H1 (cell line): ENCODE data around the gene ADTRP. TPM values are rescaled to one million over a fixed set of nuclear protein-coding genes. Genes with fewer than 3 reads are reported as not detected.

Experiments used
- CTCF ChIA-PET: fragments of 300-600 bp; sonication (Branson Sonifier 250); formaldehyde crosslinking; loops from one replicate; lab custom pipeline; 2021; ENCODE audit not compliant: partially characterized antibody; lab: Charles Lee
- POLR2A ChIA-PET: fragments of 300-600 bp; sonication (Branson Sonifier 250); formaldehyde crosslinking; loops from one replicate; lab custom pipeline; 2021; ENCODE audit warnings: inconsistent platforms; ENCODE audit not compliant: partially characterized antibody; lab: Charles Lee
- DNase-seq, 2 experiments: peaks; one replicate each; pipeline versions ENCODE4 v3.0.0 to v3.0.0-alpha.2; 2010 to 2022; ENCODE audit warnings: low spot score in 2 of 2, low read depth in 1 of 2, mixed read lengths in 1 of 2
- FAIRE-seq: peaks from 2 replicates; lab custom pipeline; 2011; peaks lifted over from hg19 to GRCh38; lab: Jason Lieb, UNC
- H2AFZ ChIP-seq: 2 replicates; pipeline ENCODE4 v1.8.1; 2012; ENCODE audit warnings: low read length, inconsistent platforms
- H2AK5ac ChIP-seq: 2 replicates; pipeline ENCODE4 v1.6.1; 2013; ENCODE audit warnings: low read depth, low read length
- H2BK120ac ChIP-seq: replicated peaks from 2 replicates; pipeline ENCODE3; 2013; ENCODE audit warnings: low read depth, low read length, inconsistent platforms
- H2BK12ac ChIP-seq: 2 replicates; pipeline ENCODE4 v1.6.1; 2013; ENCODE audit warnings: low read depth, low read length
- H2BK15ac ChIP-seq: 2 replicates; pipeline ENCODE4 v1.6.1; 2013; ENCODE audit warnings: low read length
- H2BK20ac ChIP-seq: 2 replicates; pipeline ENCODE4 v1.6.1; 2013; ENCODE audit warnings: low read length
- H2BK5ac ChIP-seq: 2 replicates; pipeline ENCODE4 v1.6.1; 2013; ENCODE audit warnings: low read depth, low read length
- H3K14ac ChIP-seq: 2 replicates; pipeline ENCODE4 v1.6.1; 2013; ENCODE audit warnings: inconsistent platforms; ENCODE audit not compliant: insufficient read length
- H3K18ac ChIP-seq: 2 replicates; pipeline ENCODE4 v1.6.1; 2013; ENCODE audit warnings: low read length; ENCODE audit errors: extremely low read depth
- H3K23ac ChIP-seq: 2 replicates; pipeline ENCODE4 v1.6.1; 2013; ENCODE audit warnings: inconsistent platforms; ENCODE audit not compliant: insufficient read length
- H3K23me2 ChIP-seq: 2 replicates; pipeline ENCODE4 v1.6.1; 2013; ENCODE audit warnings: low read depth, low read length
- H3K27ac ChIP-seq: 2 replicates; pipeline ENCODE4 v1.6.1; 2011; ENCODE audit warnings: low read depth, low read length, inconsistent platforms
- H3K27me3 ChIP-seq, 4 experiments: replicated peaks in 1 of 4; 1 replicate in 1 of 4; 2 replicates in 3 of 4; pipeline versions ENCODE4 v1.6.1 to v1.8.1; 2011 to 2013; ENCODE audit warnings: low read length in 3 of 4, mild to moderate bottlenecking in 3 of 4, inconsistent platforms in 2 of 4, mixed read lengths in 2 of 4, moderate library complexity in 1 of 4; ENCODE audit not compliant: control insufficient read depth in 3 of 4, insufficient read depth in 3 of 4; ENCODE audit errors: extremely low read depth in 1 of 4
- H3K36me3 ChIP-seq, 4 experiments: 2 replicates each; pipeline versions ENCODE4 v1.6.1 to v1.8.1; 2011 to 2013; ENCODE audit warnings: mild to moderate bottlenecking in 4 of 4, low read length in 3 of 4, moderate library complexity in 2 of 4, control low read depth in 1 of 4, inconsistent platforms in 1 of 4; ENCODE audit not compliant: insufficient read depth in 4 of 4, control insufficient read depth in 2 of 4
- H3K4ac ChIP-seq: replicated peaks from 2 replicates; pipeline ENCODE3; 2013; ENCODE audit warnings: low read length, low read depth, mixed read lengths, inconsistent platforms; ENCODE audit not compliant: insufficient read length
- H3K4me1 ChIP-seq, 4 experiments: replicated peaks in 1 of 4; 1 replicate in 1 of 4; 2 replicates in 3 of 4; pipeline versions ENCODE4 v1.6.1 to v1.8.1; 2011 to 2013; ENCODE audit warnings: low read length in 3 of 4, inconsistent platforms in 2 of 4, mixed read lengths in 1 of 4; ENCODE audit not compliant: insufficient read depth in 4 of 4, control insufficient read depth in 3 of 4
- H3K4me2 ChIP-seq, 2 experiments: 2 replicates each; pipeline versions ENCODE4 v1.6.1 to v1.8.1; 2011 to 2013; ENCODE audit warnings: low read depth in 2 of 2, low read length in 2 of 2, control low read depth in 1 of 2, inconsistent platforms in 1 of 2, mild to moderate bottlenecking in 1 of 2; ENCODE audit not compliant: insufficient read depth in 1 of 2
- H3K4me3 ChIP-seq, 4 experiments: fragments of 200-600, 300-600 bp in 1 of 4; sonication (generic), shearing (Covaris generic), sonication (Bioruptor Twin) in 1 of 4; 2 replicates each; pipeline versions ENCODE4 v1.5.1 to v1.8.1; 2011 to 2016; ENCODE audit warnings: low read length in 4 of 4, low read depth in 3 of 4, control low read depth in 2 of 4, inconsistent platforms in 2 of 4, mild to moderate bottlenecking in 2 of 4, mixed read lengths in 1 of 4, moderate library complexity in 1 of 4; ENCODE audit not compliant: insufficient read depth in 2 of 4; ENCODE audit errors: extremely low read depth in 1 of 4
- H3K56ac ChIP-seq: replicated peaks from 2 replicates; pipeline ENCODE3; 2013; ENCODE audit warnings: low read depth, mild to moderate bottlenecking, mixed read lengths, low read length, inconsistent platforms; ENCODE audit not compliant: insufficient read length
- H3K79me1 ChIP-seq: 2 replicates; pipeline ENCODE4 v1.6.1; 2013; ENCODE audit warnings: low read depth, low read length, control low read depth
- H3K79me2 ChIP-seq, 2 experiments: 2 replicates each; pipeline versions ENCODE4 v1.6.1 to v1.8.1; 2012 to 2013; ENCODE audit warnings: low read length in 2 of 2, mild to moderate bottlenecking in 2 of 2, inconsistent platforms in 1 of 2; ENCODE audit not compliant: insufficient read depth in 2 of 2, control insufficient read depth in 1 of 2
- H3K9ac ChIP-seq, 4 experiments: replicated peaks in 1 of 4; 1 replicate in 1 of 4; 2 replicates in 3 of 4; pipeline versions ENCODE4 v1.6.1 to v1.8.1; 2011 to 2013; ENCODE audit warnings: low read depth in 3 of 4, low read length in 3 of 4, control low read depth in 2 of 4, mild to moderate bottlenecking in 2 of 4, moderate library complexity in 2 of 4, inconsistent platforms in 1 of 4; ENCODE audit errors: extremely low read depth in 1 of 4
- H3K9me3 ChIP-seq, 2 experiments: 2 replicates each; pipeline versions ENCODE4 v1.6.1 to v1.8.1; 2012 to 2013; ENCODE audit warnings: mild to moderate bottlenecking in 2 of 2, moderate library complexity in 2 of 2, control low read depth in 1 of 2, inconsistent platforms in 1 of 2, low read depth in 1 of 2, low read length in 1 of 2, mixed read lengths in 1 of 2; ENCODE audit not compliant: insufficient read depth in 2 of 2
- H4K20me1 ChIP-seq, 2 experiments: replicated peaks in 1 of 2; 2 replicates each; pipeline versions ENCODE3 to v1.8.1; 2011 to 2013; ENCODE audit warnings: inconsistent platforms in 2 of 2, low read length in 2 of 2, mild to moderate bottlenecking in 1 of 2; ENCODE audit not compliant: insufficient read depth in 2 of 2, control insufficient read depth in 1 of 2
- H4K5ac ChIP-seq: 2 replicates; pipeline ENCODE4 v1.6.1; 2013; ENCODE audit warnings: low read length, low read depth, mixed read lengths, inconsistent platforms; ENCODE audit not compliant: insufficient read length
- H4K8ac ChIP-seq: 2 replicates; pipeline ENCODE4 v1.8.0; 2013; ENCODE audit warnings: mild to moderate bottlenecking, moderate library complexity, low read length, inconsistent platforms; ENCODE audit not compliant: insufficient read depth; ENCODE audit errors: extremely low read depth
- H4K91ac ChIP-seq: replicated peaks from 2 replicates; pipeline ENCODE3; 2013; ENCODE audit warnings: low read length, mixed read lengths, inconsistent platforms; ENCODE audit not compliant: insufficient read length
- BRCA1 ChIP-seq: IDR thresholded peaks from 2 replicates; pipeline ENCODE4 v1.6.1; 2012; ENCODE audit warnings: low read depth, low read length, improper control_type of control experiment
- KDM1A ChIP-seq: fragments of 200-600, 300-600 bp; sonication (generic); IDR thresholded peaks from 2 replicates; pipeline ENCODE4 v1.7.1; 2016; ENCODE audit warnings: mild to moderate bottlenecking, low read length, borderline replicate concordance
- TCF12 ChIP-seq: IDR thresholded peaks from 2 replicates; pipeline ENCODE4 v1.6.1; 2011; ENCODE audit warnings: low read depth, mild to moderate bottlenecking, low read length
- WGBS, 2 experiments: shearing (Covaris generic) in 1 of 2; methylation state at CpG; one replicate each; pipeline versions ENCODE4 v1.1.6 to v1.1.7; 2013 to 2015; ENCODE audit warnings: low lambda C conversion rate in 2 of 2, mixed read lengths in 2 of 2, inconsistent platforms in 1 of 2, low coverage in 1 of 2, missing lambda C conversion rate in 1 of 2; ENCODE audit not compliant: insufficient replicate concordance in 2 of 2, insufficient coverage in 1 of 2, insufficient read length in 1 of 2; ENCODE audit errors: extremely low coverage in 1 of 2, missing lambda C conversion rate in 1 of 2; 5-methylcytosine and 5-hydroxymethylcytosine counted together
- polyA plus RNA-seq, 7 experiments: library from polyadenylated mRNA; depleted of rRNA in 3 of 7; stranded (reverse) in 5 of 7; unstranded in 2 of 7; fragments of >200 nt in 5 of 7; fragments of 200-250 nt in 2 of 7; gene quantifications; 1 replicate in 5 of 7; 2 replicates in 1 of 7; 4 replicates in 1 of 7; pipeline versions ENCODE4 v1.2.1 to v1.2.3, GENCODE V29; 2011 to 2013; ENCODE audit warnings: missing spikeins in 2 of 7, mixed read lengths in 2 of 7
- total RNA-seq: library from RNA; stranded (reverse); fragmentation: NEBNext Ultra II Directional; extraction: Animal tissue kit (Norgen Biotek cat#: 25700); gene quantifications from 2 replicates; pipeline ENCODE4 v1.2.1, GENCODE V29; 2021

Gene ADTRP
- total and polyA plus RNA-seq, 2 of the 8 experiments (the other 6 are each of a cell fraction or from before 2014, with no cell fraction given) = 0.08 to 0.45 TPM

DNA sequence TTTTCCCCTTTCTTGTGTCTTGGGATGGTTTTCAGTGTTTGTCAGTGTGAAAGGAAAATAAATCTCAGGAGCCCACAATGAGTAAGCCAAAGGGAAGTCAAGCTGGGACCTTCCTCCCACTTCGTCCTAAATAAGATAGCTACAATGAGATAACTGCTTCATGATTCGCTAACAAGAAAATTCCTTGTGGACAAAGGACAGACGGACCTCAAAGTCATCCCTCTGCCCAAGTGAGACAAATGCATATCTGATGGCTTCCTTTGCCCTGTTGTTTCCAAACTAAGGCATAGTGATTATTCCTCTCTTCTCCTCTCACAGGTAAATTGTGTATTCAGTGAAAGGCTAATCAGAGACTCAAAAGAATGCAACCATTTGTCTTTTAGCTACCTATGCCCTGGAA is 26.1 kb upstream of the ADTRP start:
- whole genome bisulfite sequencing, 2 experiments = 88% methylated on average over 3 of the region's 3 CpGs; no CpG with 5 or more reads in 1 of the 2 experiments
- ChIA-PET POLR2A (interaction anchor here (1.6 kb wide), 1 partner anchor 9 kb away, joined by 4 read pairs; no protein-coding TSS in a partner anchor), CTCF (interaction anchor here (0.7 kb wide), 1 partner anchor 11 kb away, joined by 3 read pairs; no protein-coding TSS in a partner anchor)
- Histone ChIP-seq H3K23me2 (no peaks in the 10 kb centered on the region), H3K79me2 (no peaks in the 10 kb centered on the region), H3K56ac (no peak overlapping the region), H2BK20ac (no peak overlapping the region), H3K9ac (no peak overlapping the region), H2AFZ (peak overlapping the region; percentile 83; the same call in 1 of the 2 replicates), H3K4ac (no peak overlapping the region), H4K5ac (no peak overlapping the region), H3K4me1 (peaks cover 0 to 11% (median 6%) of the 10 kb centered on the region in 4 experiments; a peak in 5 of 7 replicates), H3K4me3 (no peak overlapping the region), H4K91ac (no peak overlapping the region), H3K23ac (no peak overlapping the region), H2BK5ac (no peak overlapping the region), H2BK12ac (no peak overlapping the region), H3K27me3 (no peaks in the 10 kb centered on the region), H4K20me1 (no peaks in the 10 kb centered on the region), H3K4me2 (peak overlapping the region in 1 of 2 experiments; percentile 28; a peak in 1 of 4 replicates), H3K36me3 (no peaks in the 10 kb centered on the region), H2AK5ac (no peak overlapping the region), H3K27ac (no peak overlapping the region), H2BK15ac (no peak overlapping the region), H3K79me1 (no peaks in the 10 kb centered on the region), H3K18ac (no peak overlapping the region), H2BK120ac (no peak overlapping the region), H4K8ac (no peak overlapping the region), H3K9me3 (no peaks in the 10 kb centered on the region), H3K14ac (no peak overlapping the region)
- DNase-seq = no peak
- FAIRE-seq = no peak
- TF ChIP-seq BRCA1 = no peak
- no peak for TF ChIP-seq TCF12
- no peak for TF ChIP-seq KDM1A
